Left ventricle myocardium inferior (tissue), 1 donor: ENCODE data around the gene MEF2A. TPM values are rescaled to one million over a fixed set of nuclear protein-coding genes. Genes with fewer than 3 reads are reported as not detected.

Experiments
- DNase-seq: peaks from one replicate; pipeline ENCODE4 v3.0.0-alpha.2; 2020
- H3K27ac ChIP-seq: fragments of 200-600 bp; replicated peaks from 2 replicates; pipeline ENCODE4 v1.8.0; 2021
- H3K27me3 ChIP-seq: fragments of 200-600 bp; 2 replicates; pipeline ENCODE4 v1.8.0; 2021; ENCODE audit warnings: low read depth
- H3K36me3 ChIP-seq: fragments of 200-600 bp; 2 replicates; pipeline ENCODE4 v1.8.0; 2021
- H3K4me1 ChIP-seq: fragments of 200-600 bp; 2 replicates; pipeline ENCODE4 v1.8.0; 2021
- H3K4me3 ChIP-seq: fragments of 200-600 bp; 2 replicates; pipeline ENCODE4 v1.8.0; 2021; ENCODE audit warnings: mild to moderate bottlenecking, moderate library complexity
- H3K9me3 ChIP-seq: fragments of 200-600 bp; replicated peaks from 2 replicates; pipeline ENCODE4 v1.8.0; 2021
- intact Hi-C: fragments of 100-400 bp; cut with micrococcal nuclease; formaldehyde crosslinking; loops from one replicate; pipeline ENCODE4 v1.11.0; 2022
- total RNA-seq: library from RNA; stranded (reverse); fragmentation: NEBNext Ultra II Directional; extraction: Animal tissue kit (Norgen Biotek cat#: 25700); gene quantifications from one replicate; pipeline ENCODE4 v1.2.1, GENCODE V29; 2021
- TF ChIP-seq, protein P1 (sequence below): fragments of 200-600 bp; IDR thresholded peaks from 2 replicates; pipeline ENCODE4 v1.8.0; 2021; ENCODE audit warnings: antibody characterized with exemption, mild to moderate bottlenecking, borderline replicate concordance
- donor health status: DM: no; HTN: yes; CAD: no; lungs with severe emphysema.

MEF2A gene
- total RNA-seq, 1 donor from 2014 or later, result 152 TPM

DNA sequence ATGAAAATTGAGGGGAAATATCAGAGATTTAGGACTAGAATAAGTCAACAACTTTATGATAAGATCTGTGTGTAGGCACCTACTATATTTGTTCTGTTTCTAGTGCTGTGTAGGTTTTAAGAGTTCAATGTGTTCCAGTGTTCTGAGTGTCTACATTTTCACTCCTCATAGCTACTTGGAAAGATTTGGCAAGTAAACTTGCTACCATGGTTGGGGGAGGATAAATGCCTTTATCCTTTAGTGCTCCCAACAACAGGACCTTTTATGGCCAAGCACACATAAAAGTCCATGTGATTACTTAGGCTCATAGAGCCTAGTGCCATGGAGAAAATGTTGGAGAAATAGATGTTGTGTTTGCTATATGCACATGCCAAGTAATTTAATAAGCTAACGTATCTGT lies 103.5 kb downstream of the MEF2A start:
- no peaks in the 10 kb centered on the region for H3K27me3 ChIP-seq
- H3K9me3 ChIP-seq, result no peaks in the 10 kb centered on the region
- intact Hi-C loops, result no loop called here
- TF ChIP-seq, protein P1, sequence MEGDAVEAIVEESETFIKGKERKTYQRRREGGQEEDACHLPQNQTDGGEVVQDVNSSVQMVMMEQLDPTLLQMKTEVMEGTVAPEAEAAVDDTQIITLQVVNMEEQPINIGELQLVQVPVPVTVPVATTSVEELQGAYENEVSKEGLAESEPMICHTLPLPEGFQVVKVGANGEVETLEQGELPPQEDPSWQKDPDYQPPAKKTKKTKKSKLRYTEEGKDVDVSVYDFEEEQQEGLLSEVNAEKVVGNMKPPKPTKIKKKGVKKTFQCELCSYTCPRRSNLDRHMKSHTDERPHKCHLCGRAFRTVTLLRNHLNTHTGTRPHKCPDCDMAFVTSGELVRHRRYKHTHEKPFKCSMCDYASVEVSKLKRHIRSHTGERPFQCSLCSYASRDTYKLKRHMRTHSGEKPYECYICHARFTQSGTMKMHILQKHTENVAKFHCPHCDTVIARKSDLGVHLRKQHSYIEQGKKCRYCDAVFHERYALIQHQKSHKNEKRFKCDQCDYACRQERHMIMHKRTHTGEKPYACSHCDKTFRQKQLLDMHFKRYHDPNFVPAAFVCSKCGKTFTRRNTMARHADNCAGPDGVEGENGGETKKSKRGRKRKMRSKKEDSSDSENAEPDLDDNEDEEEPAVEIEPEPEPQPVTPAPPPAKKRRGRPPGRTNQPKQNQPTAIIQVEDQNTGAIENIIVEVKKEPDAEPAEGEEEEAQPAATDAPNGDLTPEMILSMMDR, result no peak
- H3K27ac ChIP-seq, result peak overlapping the region; percentile 73
- peaks cover 28% of the 10 kb centered on the region for H3K36me3 ChIP-seq
- no peak overlapping the region for H3K4me3 ChIP-seq
- DNase-seq, result no peak
- peaks cover 68% of the 10 kb centered on the region for H3K4me1 ChIP-seq

DNA sequence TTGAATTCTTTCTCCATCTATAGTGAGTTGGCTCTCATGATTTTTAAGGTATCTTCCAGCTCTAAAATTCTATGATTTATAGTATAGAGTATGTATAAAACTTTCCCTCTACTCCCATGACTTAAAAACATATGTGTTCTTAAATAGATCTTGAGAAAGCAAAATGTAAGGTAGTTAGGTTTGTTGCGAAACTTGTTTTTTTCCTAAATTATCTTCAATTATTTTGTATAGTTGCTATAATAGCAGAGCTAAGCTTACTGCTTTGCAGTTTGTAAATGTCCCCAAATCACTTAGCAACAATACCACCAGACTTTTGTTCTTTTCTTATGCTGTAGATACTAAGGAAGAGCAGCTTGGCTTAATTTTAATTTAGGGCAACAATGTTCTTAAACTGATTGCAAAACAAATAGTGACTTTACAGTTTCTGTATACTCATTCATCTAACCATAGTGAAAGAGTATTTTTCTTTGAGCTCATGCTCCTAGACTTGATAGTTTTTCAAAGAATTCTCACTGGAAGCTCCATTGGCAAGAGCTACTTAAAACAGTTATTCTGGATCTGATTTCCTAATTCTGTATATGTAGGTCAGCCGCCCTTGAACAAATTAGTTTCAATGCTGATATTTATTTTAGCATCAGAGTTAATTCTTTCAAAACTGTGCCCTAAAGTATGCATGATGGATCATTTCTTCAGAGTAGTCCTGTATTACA lies 106.3 kb downstream of the MEF2A start:
- peaks cover 52% of the 10 kb centered on the region for H3K36me3 ChIP-seq
- H3K4me1 ChIP-seq, result peaks cover 78% of the 10 kb centered on the region
- H3K4me3 ChIP-seq, result no peak overlapping the region
- DNase-seq, result no peak
- no peaks in the 10 kb centered on the region for H3K27me3 ChIP-seq
- intact Hi-C loops, result no loop called here
- H3K9me3 ChIP-seq, result no peaks in the 10 kb centered on the region
- H3K27ac ChIP-seq, result peak overlapping the region; percentile 12
- TF ChIP-seq, protein P1, result no peak

DNA sequence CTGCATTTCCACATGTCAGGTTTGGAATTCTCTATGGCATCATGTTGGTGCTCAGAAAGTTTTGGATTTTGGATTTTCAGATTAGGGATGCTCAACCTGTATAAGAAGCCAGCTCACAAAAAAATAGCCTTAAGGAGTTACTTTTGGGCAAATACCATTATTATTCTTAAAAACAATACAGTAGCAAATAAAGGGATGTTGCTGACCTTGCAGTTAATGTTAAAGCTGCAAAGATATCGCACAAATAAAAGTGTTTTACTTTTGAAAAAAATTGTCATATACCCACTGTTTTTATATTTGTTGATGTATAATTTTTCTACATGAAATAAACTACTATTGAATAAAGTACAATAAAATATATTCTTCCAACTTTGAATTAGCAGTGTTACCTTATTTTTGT lies 107.3 kb downstream of the MEF2A start:
- DNase-seq, result no peak
- Histone ChIP-seq H3K9me3 (no peaks in the 10 kb centered on the region), H3K27me3 (no peaks in the 10 kb centered on the region), H3K4me3 (no peak overlapping the region), H3K36me3 (peaks cover 56% of the 10 kb centered on the region), H3K4me1 (peaks cover 81% of the 10 kb centered on the region), H3K27ac (no peak overlapping the region)
- TF ChIP-seq, protein P1, result no peak
- intact Hi-C loops, result no loop called here

DNA sequence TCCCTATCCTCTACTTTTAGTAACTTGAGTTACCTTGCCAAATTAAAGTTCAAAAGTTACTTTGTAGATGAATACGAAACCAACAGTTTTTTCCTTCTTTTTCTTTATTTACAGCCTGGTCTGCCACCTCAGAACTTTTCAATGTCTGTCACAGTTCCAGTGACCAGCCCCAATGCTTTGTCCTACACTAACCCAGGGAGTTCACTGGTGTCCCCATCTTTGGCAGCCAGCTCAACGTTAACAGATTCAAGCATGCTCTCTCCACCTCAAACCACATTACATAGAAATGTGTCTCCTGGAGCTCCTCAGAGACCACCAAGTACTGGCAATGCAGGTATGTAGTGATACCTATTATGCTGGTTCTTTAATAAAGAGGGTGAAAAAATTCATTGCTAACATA lies 108.5 kb downstream of the MEF2A start:
- Histone ChIP-seq H3K27me3 (no peaks in the 10 kb centered on the region), H3K4me3 (no peak overlapping the region), H3K27ac (peak overlapping the region; percentile 34), H3K4me1 (peaks cover 70% of the 10 kb centered on the region), H3K36me3 (peaks cover 65% of the 10 kb centered on the region), H3K9me3 (no peaks in the 10 kb centered on the region)
- TF ChIP-seq, protein P1, result no peak
- DNase-seq, result no peak
- intact Hi-C loops, result no loop called here

DNA sequence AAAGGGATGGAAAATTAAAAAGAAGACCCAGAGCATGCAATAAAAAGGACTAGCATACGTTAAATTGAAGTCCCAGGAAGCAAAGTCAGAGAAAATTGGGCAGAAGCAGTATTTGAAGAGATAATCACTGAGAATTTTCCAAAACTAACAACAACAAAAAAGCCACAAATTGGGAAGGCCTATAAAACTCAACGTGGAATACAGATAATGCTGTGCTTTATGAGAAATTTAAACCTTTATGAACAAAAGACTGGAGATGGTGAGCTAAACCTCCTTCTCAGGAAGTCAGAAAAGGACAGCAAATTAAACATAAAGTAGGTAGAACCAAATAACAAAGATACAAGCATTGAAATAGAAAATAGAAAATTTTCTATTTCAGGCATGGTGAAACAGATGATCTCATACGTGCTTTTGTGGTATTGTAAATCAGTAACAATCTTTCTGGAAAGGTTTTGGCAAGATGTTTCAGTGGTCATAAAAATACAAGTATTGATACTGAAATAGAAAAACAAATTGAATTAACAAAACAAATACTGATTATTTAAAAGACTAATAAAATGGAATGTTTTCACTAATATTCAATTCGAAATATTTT lies 111.9 kb downstream of the MEF2A start:
- peak overlapping the region; percentile 39 for H3K27ac ChIP-seq
- H3K4me1 ChIP-seq, result peaks cover 58% of the 10 kb centered on the region
- DNase-seq, result no peak
- intact Hi-C loops, result no loop called here
- TF ChIP-seq, protein P1, result no peak
- H3K27me3 ChIP-seq, result no peaks in the 10 kb centered on the region
- H3K36me3 ChIP-seq, result peaks cover 61% of the 10 kb centered on the region
- no peak overlapping the region for H3K4me3 ChIP-seq
- H3K9me3 ChIP-seq, result no peaks in the 10 kb centered on the region
